ENCODE measurements around the gene SLC40A1. TPM values are rescaled to one million over a fixed set of nuclear protein-coding genes. Genes with fewer than 3 reads are reported as not detected.

Gene SLC40A1
- total and polyA plus RNA-seq, 10 of the 15 experiments (the other 5 are each of a cell fraction or from before 2014, with no cell fraction given), result 0.01 to 0.38 (median 0.08) TPM; not detected in 7

- ChIA-PET SMC1A (ENCODE audit: uncharacterized antibody, unreplicated experiment) (no interaction called here), CTCF (no interaction called here), POLR2A (no interaction called here), RAD21 (ENCODE audit: unreplicated experiment) (no interaction called here)
- no peak for ATAC-seq
- FAIRE-seq, result no peak
- H3K4me2 ChIP-seq (ENCODE audit: control insufficient read depth, insufficient read depth), result no peak overlapping the region
- no peak for DNase-seq (ENCODE audit: low read depth, low spot score)
- no peak overlapping the region for H3K27ac ChIP-seq (ENCODE audit: control insufficient read depth, insufficient read depth)
- no peaks in the 10 kb centered on the region for H3K27me3 ChIP-seq (replicated peaks in 1 of 2; ENCODE audit: control insufficient read depth in 2 of 2, insufficient read depth in 2 of 2, low read length in 1 of 2)
- no peaks in the 10 kb centered on the region for H3K4me1 ChIP-seq (ENCODE audit: control insufficient read depth, insufficient read depth, low read length)
- no peaks in the 10 kb centered on the region for H4K20me1 ChIP-seq (ENCODE audit: control insufficient read depth, insufficient read depth)
- TF ChIP-seq GABPA (IDR thresholded peaks at IDR 0.05; ENCODE audit: low read depth) (no peak), ETV6 (conservative IDR thresholded peaks at IDR 0.05 in 1 of 2, IDR thresholded peaks at IDR 0.05 in 1 of 2; ENCODE audit: borderline replicate concordance in 1 of 2, low read depth in 1 of 2) (no peak), SPI1 (IDR thresholded peaks at IDR 0.05; ENCODE audit: borderline replicate concordance, insufficient read depth, low read depth, low read length) (no peak), ESRRA (IDR thresholded peaks at IDR 0.05; ENCODE audit: low read length) (no peak), POLR2AphosphoS5 (IDR thresholded peaks at IDR 0.05; ENCODE audit: low read length) (no peak), ZNF384 (IDR thresholded peaks at IDR 0.05; ENCODE audit: borderline replicate concordance, low read depth, low read length) (no peak), ZNF207 (IDR thresholded peaks at IDR 0.05; ENCODE audit: borderline replicate concordance) (no peak), FOXM1 (IDR thresholded peaks at IDR 0.05; ENCODE audit: low read depth, low read length) (no peak)
- TF ChIP-seq, protein P1, sequence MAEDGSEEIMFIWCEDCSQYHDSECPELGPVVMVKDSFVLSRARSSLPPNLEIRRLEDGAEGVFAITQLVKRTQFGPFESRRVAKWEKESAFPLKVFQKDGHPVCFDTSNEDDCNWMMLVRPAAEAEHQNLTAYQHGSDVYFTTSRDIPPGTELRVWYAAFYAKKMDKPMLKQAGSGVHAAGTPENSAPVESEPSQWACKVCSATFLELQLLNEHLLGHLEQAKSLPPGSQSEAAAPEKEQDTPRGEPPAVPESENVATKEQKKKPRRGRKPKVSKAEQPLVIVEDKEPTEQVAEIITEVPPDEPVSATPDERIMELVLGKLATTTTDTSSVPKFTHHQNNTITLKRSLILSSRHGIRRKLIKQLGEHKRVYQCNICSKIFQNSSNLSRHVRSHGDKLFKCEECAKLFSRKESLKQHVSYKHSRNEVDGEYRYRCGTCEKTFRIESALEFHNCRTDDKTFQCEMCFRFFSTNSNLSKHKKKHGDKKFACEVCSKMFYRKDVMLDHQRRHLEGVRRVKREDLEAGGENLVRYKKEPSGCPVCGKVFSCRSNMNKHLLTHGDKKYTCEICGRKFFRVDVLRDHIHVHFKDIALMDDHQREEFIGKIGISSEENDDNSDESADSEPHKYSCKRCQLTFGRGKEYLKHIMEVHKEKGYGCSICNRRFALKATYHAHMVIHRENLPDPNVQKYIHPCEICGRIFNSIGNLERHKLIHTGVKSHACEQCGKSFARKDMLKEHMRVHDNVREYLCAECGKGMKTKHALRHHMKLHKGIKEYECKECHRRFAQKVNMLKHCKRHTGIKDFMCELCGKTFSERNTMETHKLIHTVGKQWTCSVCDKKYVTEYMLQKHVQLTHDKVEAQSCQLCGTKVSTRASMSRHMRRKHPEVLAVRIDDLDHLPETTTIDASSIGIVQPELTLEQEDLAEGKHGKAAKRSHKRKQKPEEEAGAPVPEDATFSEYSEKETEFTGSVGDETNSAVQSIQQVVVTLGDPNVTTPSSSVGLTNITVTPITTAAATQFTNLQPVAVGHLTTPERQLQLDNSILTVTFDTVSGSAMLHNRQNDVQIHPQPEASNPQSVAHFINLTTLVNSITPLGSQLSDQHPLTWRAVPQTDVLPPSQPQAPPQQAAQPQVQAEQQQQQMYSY (CRISPR knock-in tag; IDR thresholded peaks at IDR 0.05), result no peak
- TF ChIP-seq, protein P2, sequence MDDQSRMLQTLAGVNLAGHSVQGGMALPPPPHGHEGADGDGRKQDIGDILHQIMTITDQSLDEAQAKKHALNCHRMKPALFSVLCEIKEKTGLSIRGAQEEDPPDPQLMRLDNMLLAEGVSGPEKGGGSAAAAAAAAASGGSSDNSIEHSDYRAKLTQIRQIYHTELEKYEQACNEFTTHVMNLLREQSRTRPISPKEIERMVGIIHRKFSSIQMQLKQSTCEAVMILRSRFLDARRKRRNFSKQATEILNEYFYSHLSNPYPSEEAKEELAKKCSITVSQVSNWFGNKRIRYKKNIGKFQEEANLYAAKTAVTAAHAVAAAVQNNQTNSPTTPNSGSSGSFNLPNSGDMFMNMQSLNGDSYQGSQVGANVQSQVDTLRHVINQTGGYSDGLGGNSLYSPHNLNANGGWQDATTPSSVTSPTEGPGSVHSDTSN (IDR thresholded peaks at IDR 0.05; ENCODE audit: insufficient replicate concordance, low read depth, low read length), result no peak
- TF ChIP-seq, protein P3, sequence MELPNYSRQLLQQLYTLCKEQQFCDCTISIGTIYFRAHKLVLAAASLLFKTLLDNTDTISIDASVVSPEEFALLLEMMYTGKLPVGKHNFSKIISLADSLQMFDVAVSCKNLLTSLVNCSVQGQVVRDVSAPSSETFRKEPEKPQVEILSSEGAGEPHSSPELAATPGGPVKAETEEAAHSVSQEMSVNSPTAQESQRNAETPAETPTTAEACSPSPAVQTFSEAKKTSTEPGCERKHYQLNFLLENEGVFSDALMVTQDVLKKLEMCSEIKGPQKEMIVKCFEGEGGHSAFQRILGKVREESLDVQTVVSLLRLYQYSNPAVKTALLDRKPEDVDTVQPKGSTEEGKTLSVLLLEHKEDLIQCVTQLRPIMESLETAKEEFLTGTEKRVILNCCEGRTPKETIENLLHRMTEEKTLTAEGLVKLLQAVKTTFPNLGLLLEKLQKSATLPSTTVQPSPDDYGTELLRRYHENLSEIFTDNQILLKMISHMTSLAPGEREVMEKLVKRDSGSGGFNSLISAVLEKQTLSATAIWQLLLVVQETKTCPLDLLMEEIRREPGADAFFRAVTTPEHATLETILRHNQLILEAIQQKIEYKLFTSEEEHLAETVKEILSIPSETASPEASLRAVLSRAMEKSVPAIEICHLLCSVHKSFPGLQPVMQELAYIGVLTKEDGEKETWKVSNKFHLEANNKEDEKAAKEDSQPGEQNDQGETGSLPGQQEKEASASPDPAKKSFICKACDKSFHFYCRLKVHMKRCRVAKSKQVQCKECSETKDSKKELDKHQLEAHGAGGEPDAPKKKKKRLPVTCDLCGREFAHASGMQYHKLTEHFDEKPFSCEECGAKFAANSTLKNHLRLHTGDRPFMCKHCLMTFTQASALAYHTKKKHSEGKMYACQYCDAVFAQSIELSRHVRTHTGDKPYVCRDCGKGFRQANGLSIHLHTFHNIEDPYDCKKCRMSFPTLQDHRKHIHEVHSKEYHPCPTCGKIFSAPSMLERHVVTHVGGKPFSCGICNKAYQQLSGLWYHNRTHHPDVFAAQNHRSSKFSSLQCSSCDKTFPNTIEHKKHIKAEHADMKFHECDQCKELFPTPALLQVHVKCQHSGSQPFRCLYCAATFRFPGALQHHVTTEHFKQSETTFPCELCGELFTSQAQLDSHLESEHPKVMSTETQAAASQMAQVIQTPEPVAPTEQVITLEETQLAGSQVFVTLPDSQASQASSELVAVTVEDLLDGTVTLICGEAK (IDR thresholded peaks at IDR 0.05; ENCODE audit: borderline replicate concordance), result no peak
- TF ChIP-seq, protein P4, sequence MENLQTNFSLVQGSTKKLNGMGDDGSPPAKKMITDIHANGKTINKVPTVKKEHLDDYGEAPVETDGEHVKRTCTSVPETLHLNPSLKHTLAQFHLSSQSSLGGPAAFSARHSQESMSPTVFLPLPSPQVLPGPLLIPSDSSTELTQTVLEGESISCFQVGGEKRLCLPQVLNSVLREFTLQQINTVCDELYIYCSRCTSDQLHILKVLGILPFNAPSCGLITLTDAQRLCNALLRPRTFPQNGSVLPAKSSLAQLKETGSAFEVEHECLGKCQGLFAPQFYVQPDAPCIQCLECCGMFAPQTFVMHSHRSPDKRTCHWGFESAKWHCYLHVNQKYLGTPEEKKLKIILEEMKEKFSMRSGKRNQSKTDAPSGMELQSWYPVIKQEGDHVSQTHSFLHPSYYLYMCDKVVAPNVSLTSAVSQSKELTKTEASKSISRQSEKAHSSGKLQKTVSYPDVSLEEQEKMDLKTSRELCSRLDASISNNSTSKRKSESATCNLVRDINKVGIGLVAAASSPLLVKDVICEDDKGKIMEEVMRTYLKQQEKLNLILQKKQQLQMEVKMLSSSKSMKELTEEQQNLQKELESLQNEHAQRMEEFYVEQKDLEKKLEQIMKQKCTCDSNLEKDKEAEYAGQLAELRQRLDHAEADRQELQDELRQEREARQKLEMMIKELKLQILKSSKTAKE (IDR thresholded peaks at IDR 0.05; ENCODE audit: low read depth, poor library complexity, severe bottlenecking), result no peak
- no peaks in the 10 kb centered on the region for H3K79me2 ChIP-seq (ENCODE audit: control insufficient read depth, insufficient read depth, low read length)
- no peak overlapping the region for H3K9ac ChIP-seq (ENCODE audit: control insufficient read depth, insufficient read depth, low read length)
- H2AFZ ChIP-seq (ENCODE audit: control insufficient read depth, low read depth, low read length), result no peak overlapping the region
- no peaks in the 10 kb centered on the region for H3K9me3 ChIP-seq (replicated peaks; ENCODE audit: control insufficient read depth, insufficient read depth, low read length)
- in situ Hi-C loops (cut with MboI), result no loop called here
- intact Hi-C loops (cut with micrococcal nuclease; ENCODE audit: unreplicated experiment), result no loop called here
- 0% methylated on average over 1 of the region's 1 CpG for WGBS (ENCODE audit: insufficient coverage, insufficient replicate concordance, low lambda C conversion rate, missing lambda C conversion rate)
- no peak overlapping the region for H3K4me3 ChIP-seq
- no TSS peak for BruUV-seq (replicated peaks)
- H3K36me3 ChIP-seq (ENCODE audit: control insufficient read depth in 2 of 2, insufficient read depth in 2 of 2, low read length in 1 of 2), result no peaks in the 10 kb centered on the region
These were observed 35.2 kb downstream of the SLC40A1 start for GRCh38 chr2:189545418-189545817.

All from GM12878 (cell line).